Fibroblast of gingiva (primary cell): ENCODE data around the gene SIAH2.
"Not testable (repeated sequence)": the region's sequence is repeated elsewhere in the genome, so short reads cannot be mapped to it uniquely, and the experiment has no call there.

Experiments used
- DNase-seq: peaks from one replicate; pipeline ENCODE4 v3.0.0-alpha.2; 2011; ENCODE audit warnings: low read depth

SIAH2 gene

GRCh38 chr3:150763122-150763840 lies at the start of gene SIAH2:
TSS of gene SIAH2 (minus strand) at chr3:150763169. CDS start at chr3:150762849, 320 bp downstream.
- peak; percentile 97 for DNase-seq

- DNase-seq, result no peak
These were observed 49.0 kb upstream of the SIAH2 start for GRCh38 chr3:150811984-150812383.

GRCh38 chr3:150810641-150811040 lies 47.7 kb upstream of the SIAH2 start:
- no peak for DNase-seq

GRCh38 chr3:150806185-150806835 lies 43.3 kb upstream of the SIAH2 start:
- no peak for DNase-seq

- no peak for DNase-seq
These were observed 42.4 kb upstream of the SIAH2 start for GRCh38 chr3:150805354-150805753.

GRCh38 chr3:150803440-150803985 lies 40.5 kb upstream of the SIAH2 start:
- no peak for DNase-seq

- DNase-seq, result no peak
These were observed 37.8 kb upstream of the SIAH2 start for GRCh38 chr3:150800722-150801121.

GRCh38 chr3:150798122-150798618 lies 35.2 kb upstream of the SIAH2 start:
- DNase-seq, result no peak

GRCh38 chr3:150797155-150797554 lies 34.2 kb upstream of the SIAH2 start:
- no peak for DNase-seq

GRCh38 chr3:150796527-150796926 lies 33.6 kb upstream of the SIAH2 start:
- DNase-seq, result not testable (repeated sequence)

- DNase-seq, result no peak
These were observed 30.7 kb upstream of the SIAH2 start for GRCh38 chr3:150793641-150794040.

- no peak for DNase-seq
These were observed 27.7 kb upstream of the SIAH2 start for GRCh38 chr3:150790629-150791028.

GRCh38 chr3:150789451-150789850 lies 26.5 kb upstream of the SIAH2 start:
- DNase-seq, result no peak

GRCh38 chr3:150787741-150788370 lies 24.9 kb upstream of the SIAH2 start:
- DNase-seq, result peak; percentile 66

- DNase-seq, result no peak
These were observed 23.8 kb upstream of the SIAH2 start for GRCh38 chr3:150786791-150787190.

GRCh38 chr3:150784747-150785125 lies 21.8 kb upstream of the SIAH2 start:
- DNase-seq, result no peak

GRCh38 chr3:150783920-150784746 lies 21.2 kb upstream of the SIAH2 start:
- no peak for DNase-seq

- peak; percentile 39 for DNase-seq
These were observed 20.3 kb upstream of the SIAH2 start for GRCh38 chr3:150783316-150783715.

- DNase-seq, result no peak
These were observed 16.5 kb upstream of the SIAH2 start for GRCh38 chr3:150779402-150779858.

GRCh38 chr3:150778793-150779401 lies 15.9 kb upstream of the SIAH2 start:
- DNase-seq, result no peak

GRCh38 chr3:150775001-150775599 lies 12.1 kb upstream of the SIAH2 start:
- peak; percentile 38 for DNase-seq
